K562 (cell line): ENCODE data around the gene EFNA2. TPM values are rescaled to one million over a fixed set of nuclear protein-coding genes. Genes with fewer than 3 reads are reported as not detected.
A peak's percentile ranks its signal among the peaks of the same experiment; 100 is the strongest.

Source experiments
- ATF7 ChIP-seq: fragments of 450-650 bp; IDR thresholded peaks from 2 replicates; pipeline ENCODE4 v1.7.1; 2014; ENCODE audit warnings: mild to moderate bottlenecking, moderate library complexity
- BMI1 ChIP-seq: fragments of 150-350 bp; IDR thresholded peaks from 2 replicates; pipeline ENCODE4 v1.6.1; 2014; ENCODE audit warnings: low read length
- BRCA1 ChIP-seq, 2 experiments: fragments of 450-650 bp in 1 of 2; sonication (generic) in 1 of 2; formaldehyde crosslinking in 1 of 2; IDR thresholded peaks; 2 replicates each; pipeline versions ENCODE4 v1.5.0 to v1.6.1; 2017 to 2020; ENCODE audit warnings: mild to moderate bottlenecking in 1 of 2, missing genetic modification reagents in 1 of 2
- CCNT2 ChIP-seq: IDR thresholded peaks from 2 replicates; pipeline ENCODE4 v1.6.1; 2011; ENCODE audit warnings: borderline replicate concordance, low read depth, mild to moderate bottlenecking, moderate library complexity, mixed read lengths, low read length; ENCODE audit not compliant: insufficient read length; ENCODE audit errors: extremely low read depth
- ETV5 ChIP-seq: sonication (generic); formaldehyde crosslinking; IDR thresholded peaks from 2 replicates; pipeline ENCODE4 v1.4.0; 2020; ENCODE audit warnings: low read depth, mild to moderate bottlenecking, missing genetic modification reagents
- GATA2 ChIP-seq: sonication (generic); formaldehyde crosslinking; IDR thresholded peaks from 2 replicates; pipeline ENCODE4 v1.4.0; 2020; ENCODE audit warnings: mild to moderate bottlenecking, missing genetic modification reagents
- JUN ChIP-seq, 2 experiments: sonication (generic) in 1 of 2; formaldehyde crosslinking in 1 of 2; IDR thresholded peaks; 2 replicates each; pipeline versions ENCODE4 v1.6.1 to v1.8.0; 2012 to 2022; ENCODE audit warnings: borderline replicate concordance in 2 of 2, mild to moderate bottlenecking in 2 of 2, improper control_type of control experiment in 1 of 2, low read depth in 1 of 2, low read length in 1 of 2, missing genetic modification reagents in 1 of 2
- MAFG ChIP-seq: fragments of 450-650 bp; conservative IDR thresholded peaks from 2 replicates; pipeline ENCODE4 v1.6.1; 2016; ENCODE audit warnings: missing genetic modification characterization, missing compliant biosample characterization
- MECOM ChIP-seq: fragments of 250-450 bp; sonication (Bioruptor Pico); IDR thresholded peaks from 2 replicates; pipeline ENCODE4 v1.8.0; 2022; ENCODE audit warnings: inconsistent platforms
- MEF2A ChIP-seq: IDR thresholded peaks from 2 replicates; pipeline ENCODE4 v1.6.1; 2011; ENCODE audit warnings: low read depth, mild to moderate bottlenecking, low read length, moderate library complexity; ENCODE audit not compliant: control insufficient read depth
- NCOR1 ChIP-seq: fragments of 450-650 bp; IDR thresholded peaks from 2 replicates; pipeline ENCODE4 v1.6.1; 2016; ENCODE audit warnings: mild to moderate bottlenecking, moderate library complexity
- NRF1 ChIP-seq, 2 experiments: fragments of 450-650 bp; IDR thresholded peaks in 1 of 2; conservative IDR thresholded peaks in 1 of 2; 2 replicates each; pipeline ENCODE4 v1.6.1; 2014; ENCODE audit warnings: mild to moderate bottlenecking in 2 of 2
- POLR2A ChIP-seq: fragments of 450-650 bp; conservative IDR thresholded peaks from 2 replicates; pipeline ENCODE4 v1.6.1; 2016
- RBM17 ChIP-seq: fragments of 200-400 bp; formaldehyde crosslinking; IDR thresholded peaks from 2 replicates; pipeline ENCODE4 v1.6.1; 2017; ENCODE audit warnings: low read depth, mild to moderate bottlenecking, low read length, borderline replicate concordance
- RUNX1 ChIP-seq: sonication (generic); IDR thresholded peaks from 2 replicates; pipeline ENCODE4 v1.6.1; 2016; ENCODE audit warnings: antibody characterized with exemption, low read depth
- SRF ChIP-seq, 2 experiments: fragments of 250-450, 450-650 bp in 1 of 2; sonication (Bioruptor Pico) in 1 of 2; sonication (generic) in 1 of 2; formaldehyde crosslinking; IDR thresholded peaks; 2 replicates each; pipeline versions ENCODE4 v1.5.0 to v1.5.1; 2020 to 2022; ENCODE audit warnings: mild to moderate bottlenecking in 1 of 2, missing genetic modification reagents in 1 of 2
- SRSF1 ChIP-seq: fragments of 200-400 bp; formaldehyde crosslinking; IDR thresholded peaks from 2 replicates; pipeline ENCODE4 v1.6.1; 2017; ENCODE audit warnings: mild to moderate bottlenecking, low read depth, low read length, moderate library complexity
- WHSC1 ChIP-seq: IDR thresholded peaks from one replicate; pipeline ENCODE4 v1.6.1; 2012; ENCODE audit warnings: low read length, control low read depth, inconsistent platforms
- ZFP36 ChIP-seq: fragments of 150-350 bp; IDR thresholded peaks from 2 replicates; pipeline ENCODE4 v1.6.1; 2018; ENCODE audit warnings: low read length, low read depth; ENCODE audit not compliant: partially characterized antibody
- ZNF444 ChIP-seq: fragments of 250-450 bp; sonication (Bioruptor Pico); IDR thresholded peaks from 2 replicates; pipeline ENCODE4 v1.4.0; 2020; ENCODE audit warnings: mild to moderate bottlenecking, moderate library complexity
- ZNF586 ChIP-seq: fragments of 450-650 bp; formaldehyde crosslinking; conservative IDR thresholded peaks from 2 replicates; pipeline ENCODE4 v1.4.0; 2020; ENCODE audit warnings: mild to moderate bottlenecking, moderate library complexity
- ZNF696 ChIP-seq: fragments of 250-450 bp; sonication (Bioruptor Pico); conservative IDR thresholded peaks from 2 replicates; pipeline ENCODE4 v1.4.0; 2020; ENCODE audit warnings: mild to moderate bottlenecking, moderate library complexity
- ZNF76 ChIP-seq: fragments of 250-450 bp; sonication (Bioruptor Pico); IDR thresholded peaks from 2 replicates; pipeline ENCODE4 v1.4.0; 2020; ENCODE audit warnings: mild to moderate bottlenecking, moderate library complexity, borderline replicate concordance
- polyA plus RNA-seq, 8 experiments: library from polyadenylated mRNA; depleted of rRNA in 4 of 8; stranded (reverse) in 5 of 8; unstranded in 3 of 8; fragments of >200 nt; fragmentation: Nextera tagmentation in 2 of 8; fragmentation: Illumina TruSeq in 1 of 8; extraction: Ambion mirVana in 2 of 8; extraction: Trizol in 1 of 8; gene quantifications; 2 replicates each; pipeline versions ENCODE4 v1.2.1 to v1.2.3, GENCODE V29; 2011 to 2014; ENCODE audit warnings: inconsistent platforms in 1 of 8, missing spikeins in 1 of 8
- total RNA-seq, 7 experiments: library from RNA; depleted of rRNA in 6 of 7; stranded (reverse); fragments of >200 nt in 6 of 7; fragmentation: Illumina TruSeq in 2 of 7; extraction: Trizol in 2 of 7; gene quantifications; 2 replicates each; pipeline versions ENCODE4 v1.2.1 to v1.2.3, GENCODE V29; 2011 to 2021; ENCODE audit warnings: low replicate concordance in 1 of 7
- TF ChIP-seq, protein P1 (sequence below): fragments of 450-650 bp; IDR thresholded peaks from 2 replicates; pipeline ENCODE4 v1.6.1; 2016; ENCODE audit warnings: borderline replicate concordance
- TF ChIP-seq, protein P2 (sequence below), 3 experiments: IDR thresholded peaks in 2 of 3; conservative IDR thresholded peaks in 1 of 3; 2 replicates each; pipeline ENCODE4 v1.5.1; 2011 to 2012; ENCODE audit warnings: low read length in 3 of 3, mild to moderate bottlenecking in 3 of 3, control low read depth in 2 of 3, improper control_type of control experiment in 1 of 3, inconsistent platforms in 1 of 3, low read depth in 1 of 3, mixed read lengths in 1 of 3, moderate library complexity in 1 of 3; ENCODE audit not compliant: insufficient read depth in 2 of 3

EFNA2 gene
- total and polyA plus RNA-seq, 9 of the 15 experiments (the other 6 are each of a cell fraction or from before 2014, with no cell fraction given), result 0.11 to 0.44 (median 0.15) TPM; not detected in 6

DNA sequence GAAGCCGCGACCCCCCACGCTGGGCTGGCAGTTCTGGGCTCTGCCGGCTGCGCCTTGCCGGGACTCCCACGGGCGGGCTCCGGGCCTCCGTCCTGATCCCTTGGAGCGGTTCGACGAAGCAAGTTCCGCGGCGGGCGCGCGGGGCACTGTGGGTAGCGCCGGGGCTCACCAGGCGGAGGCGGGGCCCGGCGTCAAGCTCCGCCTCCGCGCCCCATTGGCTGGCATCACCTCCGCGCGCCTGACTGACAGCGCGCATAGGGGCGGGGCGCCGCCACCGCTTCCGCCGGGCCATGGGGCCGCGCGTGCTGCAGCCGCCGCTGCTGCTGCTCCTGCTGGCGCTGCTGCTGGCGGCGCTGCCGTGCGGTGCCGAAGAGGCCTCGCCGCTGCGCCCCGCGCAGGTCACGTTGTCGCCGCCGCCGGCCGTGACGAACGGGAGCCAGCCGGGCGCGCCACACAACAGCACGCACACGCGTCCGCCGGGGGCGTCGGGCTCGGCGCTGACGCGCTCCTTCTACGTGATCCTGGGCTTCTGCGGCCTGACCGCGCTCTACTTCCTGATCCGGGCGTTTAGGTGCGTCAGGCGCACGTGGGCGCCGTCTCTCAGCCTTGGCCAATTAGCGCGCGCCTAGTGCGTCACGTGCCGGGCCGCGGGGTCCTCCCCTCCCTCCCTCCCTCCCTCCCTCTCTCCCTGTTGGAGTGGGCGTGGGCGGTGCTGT, 10.3 kb upstream of the EFNA2 start, which contains the start of gene FAM174C (continued):
- TF ChIP-seq RBM17 (no peak), ZNF76 (CRISPR knock-in tag) (peak; percentile 5; the same call in 1 of the 2 replicates), RUNX1 (no peak), POLR2A (peak; percentile 90), ZNF586 (CRISPR knock-in tag) (0 out of 2 replicates have a peak, but pooled peaks have one; percentile 3), SRSF1 (0 out of 2 replicates have a peak, but pooled peaks have one; percentile 12), MECOM (no peak), MEF2A (no peak), ZNF444 (CRISPR knock-in tag) (no peak), ETV5 (CRISPR knock-in tag) (peak; percentile 0; the same call in 1 of the 2 replicates), JUN (IDR thresholded peaks at IDR 0.05; ENCODE audit: borderline replicate concordance, low read depth, low read length) (peak; percentile 19; the same call in 1 of the 2 replicates), JUN (CRISPR knock-in tag; IDR thresholded peaks at IDR 0.05; ENCODE audit: borderline replicate concordance) (peak; percentile 73; the same call in 1 of the 2 replicates), BRCA1 (IDR thresholded peaks at IDR 0.05) (no peak), BRCA1 (CRISPR knock-in tag; IDR thresholded peaks at IDR 0.05) (no peak), MAFG (no peak), CCNT2 (peak; percentile 91), ZFP36 (no peak), GATA2 (CRISPR knock-in tag) (no peak), NCOR1 (no peak), ATF7 (peak; percentile 72; the same call in 1 of the 2 replicates), WHSC1 (no peak), BMI1 (no peak), ZNF696 (CRISPR knock-in tag) (no peak), NRF1 (conservative IDR thresholded peaks at IDR 0.05 in 1 of 2, IDR thresholded peaks at IDR 0.05 in 1 of 2) (peak in 1 of 2 experiments; percentile 34; a peak in 3 of 4 replicates), SRF (CRISPR knock-in tag; IDR thresholded peaks at IDR 0.05) (no peak)
- TF ChIP-seq, protein P1, sequence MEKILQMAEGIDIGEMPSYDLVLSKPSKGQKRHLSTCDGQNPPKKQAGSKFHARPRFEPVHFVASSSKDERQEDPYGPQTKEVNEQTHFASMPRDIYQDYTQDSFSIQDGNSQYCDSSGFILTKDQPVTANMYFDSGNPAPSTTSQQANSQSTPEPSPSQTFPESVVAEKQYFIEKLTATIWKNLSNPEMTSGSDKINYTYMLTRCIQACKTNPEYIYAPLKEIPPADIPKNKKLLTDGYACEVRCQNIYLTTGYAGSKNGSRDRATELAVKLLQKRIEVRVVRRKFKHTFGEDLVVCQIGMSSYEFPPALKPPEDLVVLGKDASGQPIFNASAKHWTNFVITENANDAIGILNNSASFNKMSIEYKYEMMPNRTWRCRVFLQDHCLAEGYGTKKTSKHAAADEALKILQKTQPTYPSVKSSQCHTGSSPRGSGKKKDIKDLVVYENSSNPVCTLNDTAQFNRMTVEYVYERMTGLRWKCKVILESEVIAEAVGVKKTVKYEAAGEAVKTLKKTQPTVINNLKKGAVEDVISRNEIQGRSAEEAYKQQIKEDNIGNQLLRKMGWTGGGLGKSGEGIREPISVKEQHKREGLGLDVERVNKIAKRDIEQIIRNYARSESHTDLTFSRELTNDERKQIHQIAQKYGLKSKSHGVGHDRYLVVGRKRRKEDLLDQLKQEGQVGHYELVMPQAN, result no peak
- TF ChIP-seq, protein P2, sequence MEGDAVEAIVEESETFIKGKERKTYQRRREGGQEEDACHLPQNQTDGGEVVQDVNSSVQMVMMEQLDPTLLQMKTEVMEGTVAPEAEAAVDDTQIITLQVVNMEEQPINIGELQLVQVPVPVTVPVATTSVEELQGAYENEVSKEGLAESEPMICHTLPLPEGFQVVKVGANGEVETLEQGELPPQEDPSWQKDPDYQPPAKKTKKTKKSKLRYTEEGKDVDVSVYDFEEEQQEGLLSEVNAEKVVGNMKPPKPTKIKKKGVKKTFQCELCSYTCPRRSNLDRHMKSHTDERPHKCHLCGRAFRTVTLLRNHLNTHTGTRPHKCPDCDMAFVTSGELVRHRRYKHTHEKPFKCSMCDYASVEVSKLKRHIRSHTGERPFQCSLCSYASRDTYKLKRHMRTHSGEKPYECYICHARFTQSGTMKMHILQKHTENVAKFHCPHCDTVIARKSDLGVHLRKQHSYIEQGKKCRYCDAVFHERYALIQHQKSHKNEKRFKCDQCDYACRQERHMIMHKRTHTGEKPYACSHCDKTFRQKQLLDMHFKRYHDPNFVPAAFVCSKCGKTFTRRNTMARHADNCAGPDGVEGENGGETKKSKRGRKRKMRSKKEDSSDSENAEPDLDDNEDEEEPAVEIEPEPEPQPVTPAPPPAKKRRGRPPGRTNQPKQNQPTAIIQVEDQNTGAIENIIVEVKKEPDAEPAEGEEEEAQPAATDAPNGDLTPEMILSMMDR (IDR thresholded peaks at IDR 0.05 in 2 of 3, conservative IDR thresholded peaks at IDR 0.05 in 1 of 3; ENCODE audit: insufficient read depth in 2 of 3, low read depth in 1 of 3, low read length in 3 of 3), result peak in 1 of 3 experiments; percentile 20; a peak in 1 of 6 replicates
